GM18526 (cell line): Measurements from ENCODE around the gene CHMP1A.

Experiments used
- POLR2A ChIP-seq: IDR thresholded peaks from 3 replicates; pipeline ENCODE4 v1.6.1; 2011; ENCODE audit not compliant: insufficient read length; ENCODE audit errors: extremely low read depth

Gene CHMP1A

GRCh38 chr16:89618109-89618998 is 39.2 kb downstream of the CHMP1A start:
- TF ChIP-seq POLR2A: no peak

- no peak for TF ChIP-seq POLR2A
Measured at GRCh38 chr16:89617036-89617435, 40.5 kb downstream of the CHMP1A start.

DNA sequence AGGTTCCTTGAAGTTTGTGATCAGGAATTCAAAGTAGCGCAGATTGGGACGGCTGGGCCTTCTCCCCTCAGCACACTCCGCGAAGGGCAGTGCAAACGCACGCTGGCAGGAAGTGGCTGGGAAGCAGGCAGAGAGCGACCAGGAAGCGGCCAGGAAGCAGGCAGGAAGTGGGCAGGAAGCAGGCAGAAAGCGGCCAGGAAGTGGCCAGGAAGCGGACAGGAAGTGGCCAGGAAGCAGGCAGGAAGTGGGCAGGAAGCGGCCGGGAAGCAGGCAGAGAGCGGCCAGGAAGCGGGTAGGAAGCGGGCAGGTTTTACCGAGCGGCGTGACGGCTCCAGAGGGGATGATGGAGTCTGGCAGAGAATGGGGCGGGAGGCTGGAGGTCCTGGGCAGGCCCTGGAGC is 40.9 kb downstream of the CHMP1A start:
- no peak for TF ChIP-seq POLR2A

DNA sequence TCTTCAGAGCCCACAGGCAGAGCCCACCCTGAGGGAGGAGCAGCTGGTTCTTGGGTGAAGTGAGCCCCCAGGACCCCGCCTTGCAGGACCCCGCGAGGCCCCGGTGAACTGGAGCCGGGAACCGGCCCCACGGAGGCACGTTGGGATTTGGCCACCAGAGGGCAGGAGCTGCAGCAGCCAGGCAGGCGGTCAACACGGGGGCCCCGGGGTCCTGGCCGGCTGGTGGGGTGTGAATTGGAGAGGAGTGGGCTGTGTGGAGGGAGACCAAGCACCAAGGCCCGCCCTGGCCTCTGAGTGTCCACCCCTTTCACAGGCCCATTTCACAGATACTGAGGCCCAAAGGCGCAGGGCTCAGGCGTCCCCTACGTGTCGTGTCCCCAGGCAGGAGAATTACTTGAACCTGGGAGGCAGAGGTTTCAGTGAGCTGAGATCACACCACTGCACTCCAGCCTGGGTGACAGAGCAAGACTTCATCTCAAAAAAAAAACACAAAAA is 41.9 kb downstream of the CHMP1A start:
- TF ChIP-seq POLR2A: no peak

- no peak for TF ChIP-seq POLR2A
Measured at GRCh38 chr16:89615176-89615575, 42.3 kb downstream of the CHMP1A start.

- TF ChIP-seq POLR2A: no peak
Measured at GRCh38 chr16:89613954-89614459, 43.5 kb downstream of the CHMP1A start.

DNA sequence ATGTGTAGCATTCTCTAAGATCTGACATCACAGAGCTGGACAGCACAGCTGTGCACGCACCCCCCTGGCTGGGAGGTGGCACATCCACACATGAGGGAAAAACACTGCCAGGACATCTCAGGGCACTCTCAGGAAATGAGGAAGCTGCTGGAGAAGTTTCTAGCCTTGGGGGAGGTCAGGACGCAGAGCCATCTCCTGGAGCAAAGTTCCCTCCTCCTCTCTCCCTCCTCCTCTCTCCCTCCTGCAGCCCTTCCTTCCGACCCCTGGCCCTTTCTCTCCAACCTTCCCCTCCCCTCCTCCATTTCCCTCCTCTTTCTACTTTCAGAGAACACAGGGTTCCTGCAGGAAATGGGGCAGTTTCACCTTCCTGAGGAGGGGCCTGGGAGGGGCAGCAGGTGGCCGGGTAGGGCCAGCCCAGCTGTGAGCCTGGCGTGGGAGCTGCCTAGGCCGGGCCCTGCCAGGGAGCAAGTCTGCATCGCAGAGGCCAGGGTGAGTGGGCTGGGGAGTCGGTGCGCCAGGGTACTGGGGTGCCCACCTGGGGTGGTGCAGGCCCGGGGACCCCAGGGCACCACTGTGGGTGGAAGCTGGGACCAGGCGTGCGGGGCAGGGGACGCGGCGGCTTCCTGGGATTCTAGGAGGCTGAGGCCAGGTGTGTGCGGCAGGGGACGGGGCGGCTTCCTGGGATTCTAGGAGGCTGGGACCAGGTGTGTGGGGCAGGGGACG is 44.1 kb downstream of the CHMP1A start, which contains the start of gene DPEP1:
Gene DPEP1, plus strand, starts transcription at position 412 of the 723 bp plus-strand sequence. CDS start 16,769 bp downstream, outside the sequence.
- TF ChIP-seq POLR2A: no peak

DNA sequence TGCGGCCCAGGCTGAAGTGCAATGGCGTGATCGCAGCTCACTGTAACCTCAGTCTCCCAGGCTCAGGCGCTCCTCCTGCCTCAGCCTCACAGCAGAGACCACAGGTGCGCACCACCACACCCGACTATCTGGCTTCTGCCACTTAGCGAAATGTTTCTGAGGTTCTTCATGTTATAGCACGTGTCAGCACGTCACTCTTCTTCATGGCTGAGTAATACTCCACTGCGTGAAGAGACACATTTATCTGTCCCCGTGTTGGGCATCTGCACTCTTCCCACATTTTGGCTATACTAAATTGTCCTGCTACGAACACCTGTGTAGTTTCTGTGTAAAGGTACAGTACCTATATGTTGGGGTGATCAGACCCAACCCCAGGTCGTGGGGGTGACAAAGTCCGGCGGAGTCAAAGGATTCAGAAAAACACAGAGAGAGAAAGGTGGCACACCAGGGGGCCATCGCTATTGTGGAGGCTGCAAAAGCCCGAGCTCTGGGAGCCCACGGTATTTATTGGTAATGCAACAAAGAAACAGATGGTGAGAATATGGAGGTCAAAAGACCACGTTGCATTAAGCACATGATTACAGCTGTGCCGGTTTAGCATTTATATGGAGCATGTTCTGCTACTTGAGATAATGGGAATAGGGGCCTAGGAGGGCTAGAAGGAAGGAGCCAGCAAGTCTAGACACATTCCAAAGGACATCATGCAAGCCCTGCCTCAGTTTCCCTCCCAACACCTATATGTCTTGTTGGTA is 44.9 kb downstream of the CHMP1A start:
- TF ChIP-seq POLR2A: no peak

- no peak for TF ChIP-seq POLR2A
Measured at GRCh38 chr16:89610108-89610453, 47.4 kb downstream of the CHMP1A start.

DNA sequence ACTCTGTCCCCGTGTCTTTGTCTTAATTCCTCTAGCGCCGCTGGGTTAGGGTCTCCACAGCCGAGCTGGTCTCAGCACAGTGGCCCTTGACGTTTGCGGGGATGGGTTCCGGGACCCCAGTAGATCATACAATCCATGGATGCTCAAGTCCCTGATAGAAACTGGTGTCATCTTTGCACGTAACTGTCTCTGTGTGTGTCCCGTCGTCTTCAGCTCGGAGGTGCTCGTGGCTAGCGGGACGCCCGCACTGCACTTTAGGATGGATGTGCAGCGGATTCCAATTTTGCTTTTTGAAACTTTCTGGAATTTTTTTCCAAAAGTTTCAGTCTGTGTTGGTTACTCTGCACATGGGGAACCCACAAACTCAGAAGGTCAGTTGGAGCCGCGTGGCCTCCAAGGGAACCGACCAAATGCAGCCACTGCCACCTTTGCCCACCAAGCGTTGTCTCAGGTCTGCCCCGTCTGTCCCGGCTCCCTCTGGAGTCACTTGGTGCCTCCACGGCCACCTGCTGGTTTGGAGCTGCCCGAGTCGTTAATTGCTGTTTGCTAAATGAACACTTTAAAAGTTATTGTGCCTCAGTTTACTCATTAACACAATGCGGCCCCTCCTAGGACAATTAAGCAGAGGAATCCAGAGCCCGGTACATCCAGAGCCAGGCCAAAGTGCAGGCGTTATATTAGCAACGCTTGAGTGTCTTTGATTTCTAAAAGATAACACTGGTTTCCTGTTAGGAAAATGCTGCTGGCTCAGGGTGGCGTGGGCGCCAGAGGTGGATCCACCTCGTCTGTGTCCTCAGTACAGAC is 49.4 kb downstream of the CHMP1A start:
- TF ChIP-seq POLR2A: no peak

DNA sequence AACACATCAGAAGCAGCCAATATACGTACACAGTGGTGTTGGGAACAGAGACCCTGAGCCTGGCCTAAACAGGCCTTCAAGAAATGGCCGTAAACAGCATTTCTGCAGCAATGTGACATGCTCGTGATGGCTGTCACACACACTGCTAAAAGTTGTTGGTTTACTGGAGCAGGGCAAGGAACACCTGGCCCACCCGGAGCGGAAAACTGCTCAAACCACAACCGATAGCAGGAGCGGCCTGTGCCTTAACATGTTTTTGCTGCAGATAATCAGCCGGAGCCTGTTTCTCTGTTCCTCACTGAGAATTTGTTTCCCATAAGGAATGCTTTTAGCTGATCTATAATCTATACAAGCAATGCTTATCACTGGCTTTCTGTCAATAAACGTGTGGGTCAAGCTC is 50.1 kb downstream of the CHMP1A start:
- no peak for TF ChIP-seq POLR2A

DNA sequence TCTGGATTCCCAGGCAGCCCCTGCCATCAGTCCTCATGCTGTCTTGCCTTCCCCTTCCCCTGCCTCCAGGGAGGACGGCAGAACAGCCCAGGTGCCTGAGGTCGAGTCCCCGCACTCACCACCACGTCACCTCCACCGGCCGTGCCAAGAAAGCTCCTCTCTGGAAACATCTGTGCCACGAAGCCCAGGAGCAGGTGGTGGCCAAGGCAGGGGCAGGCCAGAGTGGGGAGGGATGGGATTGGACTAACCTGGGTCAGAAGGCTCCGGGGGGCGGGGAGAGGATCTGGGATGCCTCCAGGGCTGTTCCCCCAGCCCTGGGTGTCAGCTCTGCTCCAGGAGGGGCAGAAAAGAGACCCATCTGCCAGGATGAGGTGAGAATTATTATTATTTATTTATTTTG is 51.5 kb downstream of the CHMP1A start:
- TF ChIP-seq POLR2A: no peak

DNA sequence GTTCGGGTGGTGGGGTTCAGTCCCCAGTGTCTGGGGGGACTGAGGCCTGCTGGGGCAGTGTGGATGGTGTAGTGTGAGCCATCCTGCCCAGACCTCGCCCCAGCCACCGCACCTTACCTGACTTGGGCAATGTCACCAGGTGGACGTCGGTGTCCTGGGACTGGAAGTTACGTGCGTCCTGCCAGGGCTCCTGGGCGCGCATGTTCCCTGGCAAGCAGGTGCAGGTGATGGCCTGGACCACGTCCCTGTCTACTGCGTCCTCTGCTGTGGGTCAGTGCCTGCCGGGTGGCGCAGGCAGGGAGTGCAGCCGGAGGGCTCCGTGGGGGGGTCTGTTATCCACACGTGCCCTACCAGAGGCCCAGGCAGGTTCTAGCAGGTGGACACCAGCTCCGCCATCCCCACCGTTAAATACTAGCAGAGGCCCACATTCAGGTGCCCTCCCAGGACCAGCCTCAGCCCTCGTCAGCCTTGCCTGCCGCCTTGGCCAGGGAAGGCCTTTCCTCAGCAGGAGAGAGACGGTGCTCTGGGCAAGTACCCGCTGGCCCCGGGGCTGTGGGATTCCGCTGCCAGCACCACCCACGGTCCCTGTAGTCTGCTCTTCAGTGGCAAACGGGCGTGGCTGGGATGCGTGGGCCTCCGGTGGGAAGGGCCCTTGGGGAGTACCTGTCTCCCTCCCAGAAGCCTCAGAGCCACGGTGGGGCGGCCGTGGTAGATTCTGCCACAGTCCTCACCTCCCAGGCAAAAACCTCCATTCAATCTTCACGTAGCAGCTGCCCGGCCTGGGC is 52.1 kb downstream of the CHMP1A start:
- no peak for TF ChIP-seq POLR2A

- no peak for TF ChIP-seq POLR2A
Measured at GRCh38 chr16:89604764-89605163, 52.7 kb downstream of the CHMP1A start.
